ENCODE data around the gene OR2B2.

Gene OR2B2

GRCh38 chr6:27893059-27893835, 18.9 kb downstream of the OR2B2 start:
- peak; percentile 66 to 81 for DNase-seq

- no peak for DNase-seq
Measured at GRCh38 chr6:27892649-27893058, 19.5 kb downstream of the OR2B2 start.

DNA sequence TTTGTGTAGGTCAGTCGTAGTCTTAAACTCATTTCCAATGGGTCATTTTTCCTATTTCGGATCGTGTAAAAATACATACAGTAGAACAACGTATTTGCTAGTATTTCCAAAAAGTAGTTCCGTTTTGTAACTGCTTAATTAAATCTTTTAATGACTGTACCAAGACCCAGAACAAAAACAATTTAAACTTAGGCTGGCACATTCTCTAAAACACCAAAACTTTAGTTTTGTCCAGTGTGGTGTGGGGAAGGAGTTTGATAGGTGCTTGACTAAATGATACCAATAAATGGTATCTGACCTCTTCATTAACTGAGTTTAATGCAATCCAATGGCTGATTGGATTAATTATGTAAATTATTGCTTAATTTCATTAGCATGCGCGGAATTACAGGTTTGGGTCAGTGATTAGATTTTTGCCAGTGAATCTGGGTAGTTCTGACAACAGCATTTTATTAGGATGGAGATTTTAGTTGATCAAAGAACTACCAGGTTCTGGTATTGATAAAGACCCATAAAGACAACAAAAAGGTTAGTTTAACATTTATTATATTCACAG, 20.8 kb downstream of the OR2B2 start:
- DNase-seq, result no peak

GRCh38 chr6:27890445-27891319, 21.5 kb downstream of the OR2B2 start:
- peak; percentile 39 to 63 for DNase-seq

DNA sequence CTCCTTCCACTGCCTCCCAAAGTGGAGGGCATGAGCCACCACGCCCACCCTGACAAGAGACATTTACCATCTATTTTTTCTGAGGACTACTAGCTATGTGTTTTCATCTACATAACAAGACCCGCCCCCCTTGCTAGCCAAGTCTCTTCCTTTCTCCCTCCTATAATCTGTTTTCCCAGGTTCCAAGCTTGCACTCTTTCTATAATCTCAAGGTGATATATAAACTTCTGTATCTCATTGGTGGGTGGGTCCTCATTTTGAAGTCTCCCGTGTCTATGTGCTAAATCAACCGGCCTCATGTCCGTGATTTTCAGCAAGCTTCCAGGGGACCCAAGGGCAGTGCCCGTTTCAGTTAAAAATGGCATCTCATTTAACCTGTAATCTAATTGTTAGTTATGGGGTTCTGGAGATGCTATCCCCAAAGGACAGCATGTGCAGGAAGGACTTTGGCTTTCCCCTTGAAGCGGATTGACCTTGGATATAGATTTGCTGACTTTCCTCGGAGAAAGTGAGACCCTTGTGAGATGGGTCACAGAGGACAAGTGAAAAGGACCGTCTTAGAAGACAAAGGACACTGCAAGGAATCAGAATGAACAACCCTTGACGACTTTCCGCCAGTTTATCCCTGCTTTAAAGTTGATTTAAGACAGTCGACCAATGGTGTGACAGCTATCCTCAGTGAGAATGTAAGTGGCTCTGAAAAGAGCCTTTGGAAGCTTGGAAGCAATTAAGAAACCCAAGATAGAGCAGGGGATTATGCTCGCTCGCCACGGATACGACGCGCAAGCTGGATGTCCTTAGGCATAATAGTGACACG, 22.4 kb downstream of the OR2B2 start:
- no peak for DNase-seq

DNA sequence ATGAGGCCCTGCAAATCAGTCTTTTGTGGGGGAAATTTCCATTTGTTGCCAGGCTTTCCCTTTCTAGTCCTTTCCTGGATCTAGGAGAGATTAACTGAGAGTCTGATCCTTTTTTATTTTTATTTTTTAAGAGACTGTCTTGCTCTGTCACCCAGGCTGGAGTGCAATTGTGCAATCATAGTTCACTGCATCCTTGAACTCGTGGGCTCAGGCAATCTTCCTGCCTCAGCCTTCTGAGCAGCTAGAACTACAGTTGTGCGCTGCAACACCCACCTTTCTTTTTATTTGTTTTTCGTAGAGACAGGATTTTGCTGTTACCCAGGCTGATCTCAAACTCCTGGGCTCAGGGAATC, 22.9 kb downstream of the OR2B2 start:
- no peak for DNase-seq

DNA sequence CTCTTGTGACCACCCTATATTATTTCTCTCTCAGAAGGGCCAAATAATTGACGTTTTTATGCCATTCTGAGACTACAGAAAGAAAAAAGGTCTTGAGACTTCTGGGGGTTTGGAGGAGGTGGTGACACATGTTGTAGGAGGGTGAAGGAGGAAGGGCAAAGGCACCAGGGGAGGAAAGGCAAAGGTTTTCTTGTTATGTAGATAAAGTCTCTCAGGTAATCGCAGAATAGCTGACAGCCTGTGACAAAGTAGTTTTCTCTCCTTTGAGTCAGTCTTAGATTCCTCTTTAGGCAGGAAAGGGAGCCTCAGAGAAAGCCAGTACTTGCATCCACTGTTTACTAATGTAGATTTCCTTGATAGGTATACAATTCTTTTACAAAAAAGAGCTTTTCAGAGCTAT, 23.6 kb downstream of the OR2B2 start:
- no peak for DNase-seq

DNA sequence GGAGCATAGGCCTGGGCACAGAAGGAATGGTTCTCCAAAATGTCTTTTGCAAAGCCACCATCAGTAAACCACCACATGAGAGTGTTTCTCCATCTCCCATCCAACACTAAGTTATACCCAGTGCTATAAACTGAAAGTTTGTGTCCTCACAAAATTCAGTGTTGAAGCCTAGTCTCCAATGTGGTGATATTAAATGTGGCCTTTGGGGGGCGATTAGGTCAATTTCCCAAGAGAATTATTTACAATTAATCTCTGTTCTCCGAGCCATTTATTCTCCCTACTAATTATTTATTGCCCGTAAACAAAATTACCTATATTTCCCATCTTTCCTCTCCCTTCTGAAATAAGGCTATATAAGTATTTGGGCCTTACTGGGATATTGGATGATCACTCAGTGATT, 26.1 kb downstream of the OR2B2 start:
- no peak for DNase-seq

GRCh38 chr6:27883136-27883535, 29.1 kb downstream of the OR2B2 start:
- DNase-seq, result no peak

- no peak for DNase-seq
Measured at GRCh38 chr6:27882624-27883023, 29.6 kb downstream of the OR2B2 start.

GRCh38 chr6:27879837-27880236, 32.4 kb downstream of the OR2B2 start:
- DNase-seq, result no peak

DNA sequence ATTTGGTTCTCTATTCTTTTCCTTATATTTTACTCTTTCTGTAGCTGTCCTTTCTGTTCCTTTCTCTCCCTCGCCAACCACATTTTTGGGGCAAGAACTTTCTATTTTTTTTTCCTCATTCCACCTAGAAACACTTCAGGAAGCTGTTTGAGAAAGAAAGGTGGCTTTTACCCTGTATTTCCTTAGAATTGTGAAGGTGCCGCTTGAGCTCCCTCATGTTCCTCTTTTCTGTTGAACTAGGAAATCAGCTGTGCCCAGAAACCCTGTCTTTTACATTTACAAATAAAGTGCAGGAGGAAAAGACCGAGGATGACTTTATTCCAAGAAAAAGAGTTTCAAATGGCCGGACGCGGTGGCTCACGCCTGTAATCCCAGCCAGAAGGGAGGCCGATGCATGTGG, 38.2 kb downstream of the OR2B2 start:
- DNase-seq, result no peak

DNA sequence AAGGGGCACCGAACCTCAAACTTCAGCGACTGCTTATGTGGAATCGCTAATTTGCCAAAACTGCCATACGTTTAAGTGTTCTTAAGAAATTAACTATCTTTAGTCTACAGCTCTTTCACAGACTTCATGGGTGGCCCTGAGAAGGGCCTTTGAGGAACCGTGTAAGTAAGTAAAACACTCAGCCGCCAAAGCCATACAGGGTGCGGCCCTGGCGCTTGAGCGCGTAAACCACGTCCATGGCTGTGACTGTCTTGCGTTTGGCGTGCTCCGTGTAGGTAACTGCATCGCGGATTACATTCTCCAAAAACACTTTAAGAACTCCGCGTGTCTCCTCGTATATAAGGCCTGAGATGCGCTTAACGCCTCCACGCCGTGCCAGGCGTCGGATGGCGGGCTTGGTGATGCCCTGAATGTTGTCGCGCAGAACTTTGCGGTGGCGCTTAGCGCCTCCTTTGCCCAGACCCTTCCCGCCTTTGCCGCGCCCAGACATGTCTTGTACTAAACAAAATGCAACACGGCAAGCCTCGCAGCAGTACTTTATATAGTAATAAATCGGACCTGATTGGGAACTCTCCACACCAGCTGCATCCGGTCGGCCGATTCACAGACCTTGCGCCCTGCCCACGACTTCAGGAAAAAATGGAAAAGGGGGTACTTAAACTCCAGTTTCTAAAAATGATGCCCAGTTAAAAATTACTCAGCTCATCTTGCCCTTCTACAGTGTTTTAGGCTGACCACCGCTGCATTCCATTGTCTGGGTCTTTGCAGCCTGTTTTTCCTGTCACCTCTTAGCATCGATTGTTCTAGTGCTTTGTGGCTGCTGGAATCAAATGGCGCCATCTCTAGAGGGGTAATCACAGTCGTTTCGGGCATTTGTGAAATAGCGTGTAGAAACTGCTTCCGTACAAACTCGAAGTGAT, 38.9 kb downstream of the OR2B2 start:
- DNase-seq, result peak in 1 of 2 experiments; percentile 64

DNA sequence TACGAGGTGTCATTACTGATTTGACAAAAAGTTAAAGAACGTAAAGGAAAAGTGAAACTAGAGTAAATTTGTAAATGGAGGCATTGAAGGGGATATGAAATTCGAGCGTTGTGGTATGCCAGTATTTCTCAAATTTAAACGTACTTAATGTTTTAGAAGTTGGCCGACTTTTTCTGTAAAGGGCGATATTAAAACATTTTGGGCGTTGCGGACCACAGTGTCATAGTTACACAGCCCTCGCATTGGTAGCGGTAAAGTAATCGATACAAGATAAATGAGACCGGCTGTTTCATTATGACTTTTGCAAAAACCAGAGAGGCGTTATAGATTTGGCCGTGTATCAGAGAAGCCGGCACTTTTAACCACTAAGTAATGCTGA, 39.6 kb downstream of the OR2B2 start:
- DNase-seq, result no peak

GRCh38 chr6:27871924-27872638, 40.1 kb downstream of the OR2B2 start:
- DNase-seq, result peak; percentile 57 to 82

- no peak for DNase-seq
Measured at GRCh38 chr6:27870291-27870870, 41.8 kb downstream of the OR2B2 start.

DNA sequence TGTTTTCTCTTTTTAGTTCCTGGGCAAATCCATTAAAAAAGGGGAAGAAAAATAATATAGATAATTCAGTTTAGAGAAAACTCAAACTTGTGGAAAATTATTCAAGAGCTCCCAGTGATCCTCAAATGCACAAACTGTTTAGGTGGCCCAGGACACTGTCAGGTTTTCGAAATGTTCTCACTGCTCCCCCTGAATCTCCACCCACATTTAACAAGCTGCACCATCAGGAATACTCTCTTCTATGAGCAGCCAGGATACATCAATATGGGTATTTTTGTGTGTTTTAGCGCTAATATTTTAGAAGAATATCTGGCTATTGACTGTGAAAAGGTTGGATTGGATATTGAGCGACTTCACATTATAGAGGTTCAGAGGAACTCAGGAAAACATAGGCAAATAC, 43.9 kb downstream of the OR2B2 start:
- no peak for DNase-seq

DNA sequence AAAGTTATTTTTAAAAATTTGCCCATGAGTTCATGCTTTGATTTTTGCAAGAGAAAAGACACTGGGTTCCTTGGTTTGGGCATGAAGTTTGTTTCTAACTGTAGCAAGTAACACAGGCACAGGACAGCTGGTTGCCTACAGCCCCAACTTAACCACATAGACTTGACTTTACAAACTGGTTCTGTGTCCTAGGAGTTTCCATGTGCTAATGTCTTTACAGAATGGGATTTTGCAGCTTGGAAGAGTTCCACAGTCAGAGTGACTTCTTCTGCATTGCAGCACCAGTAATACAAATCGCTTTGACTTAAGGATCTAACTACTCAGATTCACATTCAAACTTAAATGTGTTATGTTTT, 44.3 kb downstream of the OR2B2 start:
- DNase-seq, result no peak

DNA sequence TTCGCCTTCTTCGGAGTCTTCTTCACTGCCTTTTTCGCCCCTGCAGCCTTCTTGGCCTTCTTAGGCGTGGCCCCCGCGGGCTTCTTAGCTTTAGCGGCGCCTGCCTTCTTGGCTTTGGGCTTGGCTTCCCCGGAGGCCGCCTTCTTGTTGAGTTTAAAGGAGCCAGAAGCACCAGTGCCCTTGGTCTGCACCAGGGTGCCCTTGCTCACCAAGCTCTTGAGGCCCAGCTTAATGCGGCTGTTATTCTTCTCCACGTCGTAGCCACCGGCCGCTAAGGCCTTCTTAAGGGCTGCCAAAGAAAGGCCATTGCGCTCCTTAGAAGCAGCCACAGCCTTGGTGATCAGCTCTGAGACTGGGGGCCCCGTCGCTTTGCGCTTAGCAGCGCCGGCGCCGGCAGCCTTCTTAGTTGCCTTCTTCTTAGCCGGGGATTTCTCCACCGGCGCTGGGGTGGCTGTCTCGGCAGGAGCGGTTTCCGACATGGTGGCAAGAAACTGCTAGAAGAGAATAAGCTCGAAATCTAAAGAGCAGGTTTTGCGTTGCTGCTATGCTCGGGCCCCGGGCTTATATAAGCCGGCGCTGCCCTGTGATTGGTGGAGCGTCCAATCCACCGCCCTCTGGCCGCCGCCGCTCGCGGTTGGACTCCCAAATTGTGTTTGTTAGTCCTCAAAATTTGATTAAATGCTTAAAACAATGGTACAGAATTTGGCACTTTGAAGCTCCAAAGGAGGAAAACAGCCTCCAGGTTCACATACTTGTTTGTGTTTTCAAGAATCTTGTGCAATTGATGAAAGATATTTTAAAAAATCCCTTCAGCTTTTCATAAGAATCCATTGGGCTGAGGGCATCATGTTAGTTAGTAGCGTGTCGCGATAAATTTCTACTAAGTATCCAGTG, 44.9 kb downstream of the OR2B2 start:
- peak; percentile 51 to 54 for DNase-seq
